ENCODE measurements around the gene ATXN1.

The ATXN1 gene

GRCh38 chr6:16799279-16800193, 38.3 kb upstream of the ATXN1 start:
- no peak overlapping the region for H3K9ac ChIP-seq (ENCODE audit: low read length)
- H3K4me1 ChIP-seq (ENCODE audit: low read length), result no peaks in the 10 kb centered on the region
- H3K4me2 ChIP-seq (ENCODE audit: low read length), result no peak overlapping the region
- H3K4me3 ChIP-seq (ENCODE audit: low read length), result no peak overlapping the region
- TF ChIP-seq EZH2phosphoT487 (IDR thresholded peaks at IDR 0.05; ENCODE audit: low read depth) (no peak), CTCF (IDR thresholded peaks at IDR 0.05; ENCODE audit: low read depth, low read length) (no peak)
- H3K27ac ChIP-seq (ENCODE audit: low read length), result no peak overlapping the region
- H3K9me3 ChIP-seq (ENCODE audit: insufficient read depth, low read length), result no peaks in the 10 kb centered on the region
- H3K36me3 ChIP-seq (replicated peaks; ENCODE audit: low read depth, low read length), result no peaks in the 10 kb centered on the region
- no peaks in the 10 kb centered on the region for H4K20me1 ChIP-seq (ENCODE audit: insufficient read depth, low read length)
- no peak overlapping the region for H2AFZ ChIP-seq (ENCODE audit: low read depth, low read length)
- no peaks in the 10 kb centered on the region for H3K79me2 ChIP-seq (ENCODE audit: low read length)
- no peaks in the 10 kb centered on the region for H3K27me3 ChIP-seq (ENCODE audit: low read depth, low read length)

- H3K4me2 ChIP-seq (ENCODE audit: low read length), result no peak overlapping the region
- no peaks in the 10 kb centered on the region for H3K27me3 ChIP-seq (ENCODE audit: low read depth, low read length)
- H3K79me2 ChIP-seq (ENCODE audit: low read length), result no peaks in the 10 kb centered on the region
- H2AFZ ChIP-seq (ENCODE audit: low read depth, low read length), result no peak overlapping the region
- no peaks in the 10 kb centered on the region for H3K4me1 ChIP-seq (ENCODE audit: low read length)
- no peak for TF ChIP-seq EZH2phosphoT487 (IDR thresholded peaks at IDR 0.05; ENCODE audit: low read depth)
- TF ChIP-seq CTCF (IDR thresholded peaks at IDR 0.05; ENCODE audit: low read depth, low read length), result no peak
- no peaks in the 10 kb centered on the region for H3K36me3 ChIP-seq (replicated peaks; ENCODE audit: low read depth, low read length)
- no peaks in the 10 kb centered on the region for H3K9me3 ChIP-seq (ENCODE audit: insufficient read depth, low read length)
- no peak overlapping the region for H3K9ac ChIP-seq (ENCODE audit: low read length)
- H3K4me3 ChIP-seq (ENCODE audit: low read length), result no peak overlapping the region
- no peaks in the 10 kb centered on the region for H4K20me1 ChIP-seq (ENCODE audit: insufficient read depth, low read length)
- H3K27ac ChIP-seq (ENCODE audit: low read length), result no peak overlapping the region
Measured at GRCh38 chr6:16793828-16794412, 32.7 kb upstream of the ATXN1 start.

GRCh38 chr6:16789329-16790038, 28.2 kb upstream of the ATXN1 start:
- Histone ChIP-seq H3K9ac (ENCODE audit: low read length) (no peak overlapping the region), H3K4me1 (ENCODE audit: low read length) (no peaks in the 10 kb centered on the region), H3K79me2 (ENCODE audit: low read length) (no peaks in the 10 kb centered on the region), H3K27ac (ENCODE audit: low read length) (no peak overlapping the region), H3K27me3 (ENCODE audit: low read depth, low read length) (no peaks in the 10 kb centered on the region), H3K4me3 (ENCODE audit: low read length) (no peak overlapping the region), H3K9me3 (ENCODE audit: insufficient read depth, low read length) (no peaks in the 10 kb centered on the region), H4K20me1 (ENCODE audit: insufficient read depth, low read length) (no peaks in the 10 kb centered on the region), H3K36me3 (replicated peaks; ENCODE audit: low read depth, low read length) (no peaks in the 10 kb centered on the region), H2AFZ (ENCODE audit: low read depth, low read length) (no peak overlapping the region), H3K4me2 (ENCODE audit: low read length) (no peak overlapping the region)
- no peak for TF ChIP-seq EZH2phosphoT487 (IDR thresholded peaks at IDR 0.05; ENCODE audit: low read depth)
- TF ChIP-seq CTCF (IDR thresholded peaks at IDR 0.05; ENCODE audit: low read depth, low read length), result no peak

- H2AFZ ChIP-seq (ENCODE audit: low read depth, low read length), result no peak overlapping the region
- no peak overlapping the region for H3K27ac ChIP-seq (ENCODE audit: low read length)
- H3K9ac ChIP-seq (ENCODE audit: low read length), result no peak overlapping the region
- no peak for TF ChIP-seq EZH2phosphoT487 (IDR thresholded peaks at IDR 0.05; ENCODE audit: low read depth)
- TF ChIP-seq CTCF (IDR thresholded peaks at IDR 0.05; ENCODE audit: low read depth, low read length), result no peak
- no peak overlapping the region for H3K4me2 ChIP-seq (ENCODE audit: low read length)
- H3K36me3 ChIP-seq (replicated peaks; ENCODE audit: low read depth, low read length), result no peaks in the 10 kb centered on the region
- no peaks in the 10 kb centered on the region for H3K27me3 ChIP-seq (ENCODE audit: low read depth, low read length)
- H3K4me3 ChIP-seq (ENCODE audit: low read length), result no peak overlapping the region
- no peaks in the 10 kb centered on the region for H3K9me3 ChIP-seq (ENCODE audit: insufficient read depth, low read length)
- no peaks in the 10 kb centered on the region for H4K20me1 ChIP-seq (ENCODE audit: insufficient read depth, low read length)
- no peaks in the 10 kb centered on the region for H3K4me1 ChIP-seq (ENCODE audit: low read length)
- no peaks in the 10 kb centered on the region for H3K79me2 ChIP-seq (ENCODE audit: low read length)
Measured at GRCh38 chr6:16787128-16787682, 25.9 kb upstream of the ATXN1 start.
